HG02840 (cell line): ENCODE results near the gene DCPS.
"Not testable (repeated sequence)": the region's sequence is repeated elsewhere in the genome, so short reads cannot be mapped to it uniquely, and the experiment has no call there.

Experiments
- ATAC-seq: cut with Tn5 transposase; IDR thresholded peaks from one replicate; pipeline ENCODE4 v1.9.1; 2021; ENCODE audit warnings: mild to moderate bottlenecking, moderate library complexity, moderate number of reproducible peaks; ENCODE audit not compliant: unreplicated experiment, low FRiP score

DCPS gene

GRCh38 chr11:126378763-126379162 is 74.9 kb downstream of the DCPS start:
- ATAC-seq = no peak

DNA sequence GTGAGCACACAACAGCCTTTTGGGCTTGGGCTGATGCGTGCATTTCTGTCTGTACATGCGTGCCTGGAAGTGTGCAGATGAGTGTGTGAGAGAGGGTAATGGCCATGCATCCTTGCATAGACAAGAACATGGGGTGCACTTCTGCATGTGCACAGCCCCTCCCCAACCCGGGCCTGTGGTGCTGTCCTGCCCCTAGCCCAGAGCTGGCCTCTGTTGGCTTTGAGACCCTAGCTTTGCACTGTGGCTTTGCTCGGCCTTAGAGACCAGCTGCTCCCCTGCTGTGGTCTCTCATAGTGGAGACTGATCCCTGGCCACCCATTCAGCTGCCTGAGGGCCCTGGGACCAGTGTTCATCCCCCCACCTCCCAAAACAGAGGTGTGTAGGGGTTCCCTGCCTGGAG is 77.0 kb downstream of the DCPS start:
- ATAC-seq = no peak

DNA sequence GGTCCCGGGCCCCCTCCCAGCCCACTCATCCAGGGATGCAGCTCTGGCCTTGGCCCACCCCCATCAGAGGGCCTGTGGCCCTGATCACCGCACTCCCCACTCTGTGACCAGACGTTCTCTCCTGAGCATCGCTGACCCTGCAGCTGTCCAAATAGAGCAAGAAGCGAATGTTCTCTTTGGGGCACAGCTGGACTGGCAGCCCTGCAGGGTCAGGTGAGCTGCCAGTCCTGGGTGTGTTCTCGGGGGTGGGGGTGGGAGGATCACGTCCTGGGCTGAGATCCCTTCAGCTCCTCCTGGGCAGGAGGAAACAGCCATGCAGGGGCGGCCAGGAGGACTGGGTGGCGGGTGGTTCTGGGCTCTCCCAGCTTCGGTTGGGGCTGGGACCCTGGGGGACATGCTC is 78.1 kb downstream of the DCPS start:
- ATAC-seq = not testable (repeated sequence)

- not testable (repeated sequence) for ATAC-seq
Observed at GRCh38 chr11:126382641-126383040, 78.8 kb downstream of the DCPS start.

- ATAC-seq = no peak
Observed at GRCh38 chr11:126383339-126384335, 79.8 kb downstream of the DCPS start.

DNA sequence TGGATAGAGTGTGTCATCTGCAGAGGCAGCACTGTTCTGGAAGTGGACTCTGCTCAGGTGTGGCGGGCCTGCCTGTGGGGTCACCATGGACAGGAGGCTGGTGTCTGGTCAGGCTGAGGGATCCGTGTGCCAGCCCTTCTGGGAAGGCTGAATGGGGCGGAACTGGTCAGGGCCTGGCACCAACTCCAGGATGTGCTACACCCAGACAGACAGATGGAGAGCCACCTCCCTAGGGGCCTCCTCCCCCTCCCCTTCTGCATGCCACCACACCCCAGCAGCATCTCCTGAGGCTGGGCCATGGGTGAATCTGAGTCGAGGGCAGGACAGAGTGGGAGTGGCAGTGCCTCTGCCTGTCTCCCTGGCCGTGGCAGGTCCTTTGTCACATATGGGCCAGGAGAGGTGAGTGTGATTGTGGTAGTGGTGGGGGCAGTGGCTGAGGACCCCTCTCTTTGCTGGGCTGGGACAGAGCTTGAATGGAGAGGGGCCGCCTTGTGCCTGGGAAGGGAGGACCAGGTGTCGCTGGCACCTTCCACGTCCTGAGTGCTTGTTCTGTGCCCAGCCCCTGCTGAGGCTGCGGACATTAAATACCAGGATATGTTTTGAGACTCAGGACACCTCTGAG is 80.7 kb downstream of the DCPS start:
- no peak for ATAC-seq

DNA sequence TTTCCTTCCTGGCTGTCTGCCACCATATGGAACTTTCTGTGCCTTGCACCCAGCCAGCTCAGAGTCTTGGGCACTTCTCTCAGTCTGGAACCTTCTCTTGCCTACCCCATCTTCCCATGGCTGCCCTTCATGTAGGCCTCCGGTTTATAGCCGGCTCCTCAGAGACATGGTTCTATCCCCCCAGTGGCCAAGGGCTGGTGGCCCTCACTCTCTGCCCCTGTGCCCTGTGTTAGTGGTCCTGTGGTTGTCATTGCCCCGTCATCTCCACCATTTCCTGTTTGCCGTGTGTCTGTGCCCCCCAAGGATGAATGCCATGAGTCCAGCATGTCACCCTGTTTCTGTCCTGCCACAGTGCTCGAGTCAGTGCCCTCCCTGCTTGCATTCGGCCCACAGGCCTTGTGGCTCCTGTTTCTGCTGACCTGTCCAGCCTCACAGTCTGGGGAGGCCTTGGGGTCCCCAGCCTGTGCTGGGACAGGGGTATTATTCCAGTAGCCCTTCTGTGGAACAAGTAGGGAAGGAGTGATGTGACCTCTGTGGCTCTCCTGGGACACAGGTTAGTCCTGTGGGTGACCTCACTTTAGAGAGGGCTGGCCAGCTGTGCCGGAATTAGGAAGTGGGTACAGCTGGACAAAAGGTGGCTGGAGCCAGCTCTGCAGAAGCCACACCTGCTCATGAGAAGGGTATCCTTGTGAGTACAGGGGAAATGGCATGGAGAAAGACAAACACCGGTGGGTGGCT is 82.3 kb downstream of the DCPS start:
- ATAC-seq = no peak

DNA sequence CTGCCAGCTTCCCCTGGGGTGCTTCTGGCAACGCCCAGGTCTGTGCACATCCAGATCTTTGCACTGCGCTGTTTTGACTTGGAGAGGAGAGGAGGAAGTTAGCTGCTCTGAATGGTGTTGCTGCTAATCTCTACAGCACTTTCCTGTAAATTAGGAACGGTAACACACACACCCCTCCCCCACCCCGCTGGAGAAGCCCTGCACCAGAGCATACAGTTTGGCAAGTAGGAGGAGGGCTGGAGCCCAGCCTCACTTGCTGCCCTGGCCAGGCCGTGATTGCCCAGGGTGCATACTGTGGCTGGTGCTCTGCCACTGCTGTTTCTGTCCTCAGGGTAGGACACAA is 82.8 kb downstream of the DCPS start:
- not testable (repeated sequence) for ATAC-seq

GRCh38 chr11:126387857-126388256 is 84.0 kb downstream of the DCPS start:
- no peak for ATAC-seq

- ATAC-seq = no peak
Observed at GRCh38 chr11:126390272-126390867, 86.5 kb downstream of the DCPS start.

DNA sequence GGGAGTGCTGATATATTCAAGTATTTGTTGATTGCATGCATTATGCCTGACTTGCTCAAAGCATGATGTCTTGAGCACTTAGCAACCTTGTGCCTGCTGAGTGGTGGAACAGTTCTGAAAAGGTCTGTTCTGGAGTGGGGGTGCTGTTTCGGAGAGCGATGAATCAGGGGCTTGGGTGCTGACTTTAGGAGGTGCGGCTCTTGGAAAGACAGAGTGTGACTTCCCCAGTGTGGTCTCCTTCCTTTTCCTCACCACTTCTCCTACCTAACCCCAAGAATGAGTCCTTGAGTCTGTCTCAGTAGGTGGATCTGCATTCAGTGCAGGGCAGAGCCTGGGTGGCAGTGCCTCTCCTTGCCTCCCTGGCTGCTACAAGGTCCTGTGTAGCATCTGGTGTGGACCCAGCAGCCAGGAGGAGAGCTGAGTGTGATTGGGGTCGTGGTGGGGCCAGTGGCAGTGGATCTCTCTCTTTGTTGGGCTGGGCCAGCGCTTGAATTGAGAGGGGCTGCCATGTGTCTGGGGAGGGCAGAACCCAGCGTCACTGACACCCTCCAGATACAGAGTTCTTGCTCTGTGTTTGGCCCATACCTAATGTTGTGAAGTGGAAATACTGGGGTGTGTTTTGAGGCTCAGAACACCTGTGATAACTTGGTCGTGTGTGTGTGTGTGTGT is 87.6 kb downstream of the DCPS start:
- no peak for ATAC-seq

GRCh38 chr11:126391970-126392632 is 88.2 kb downstream of the DCPS start:
- no peak for ATAC-seq

DNA sequence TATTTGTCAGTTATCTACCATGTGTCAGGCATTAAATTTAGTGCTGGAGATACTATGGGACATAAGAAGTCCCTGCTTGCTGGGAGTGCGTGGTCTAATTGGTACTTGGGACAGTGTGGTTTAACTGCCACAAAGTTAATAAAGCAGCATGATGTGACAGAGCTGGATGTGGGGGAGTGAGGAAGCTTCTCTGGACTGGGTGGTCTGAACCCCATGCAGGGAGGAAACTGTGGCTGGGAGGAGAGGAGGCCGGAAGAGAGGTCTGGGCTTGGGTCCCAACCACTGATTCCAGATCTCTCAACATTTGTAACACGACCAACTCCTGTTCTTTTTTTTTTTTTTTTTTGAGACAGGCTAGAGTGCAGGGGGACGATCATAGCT is 88.8 kb downstream of the DCPS start:
- no peak for ATAC-seq

DNA sequence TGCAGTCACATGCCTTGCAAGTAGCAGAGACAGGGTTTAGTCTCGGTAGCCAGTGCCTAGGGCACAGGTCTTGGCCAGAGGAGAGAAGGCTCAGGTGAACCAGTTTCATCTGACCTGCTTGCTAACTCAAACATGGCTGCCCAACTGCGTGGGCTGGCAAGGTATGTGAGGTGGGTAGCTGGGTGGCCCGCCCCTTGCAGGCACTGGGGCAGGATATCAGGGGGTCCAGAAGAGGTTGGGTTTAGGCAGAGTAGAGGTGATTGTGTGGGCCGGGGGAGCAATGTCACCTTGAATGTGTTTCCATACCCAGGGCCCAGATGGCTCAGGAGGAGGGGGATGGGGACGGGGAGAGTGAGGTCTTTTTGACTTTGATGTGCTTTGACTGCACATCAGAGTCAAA is 89.3 kb downstream of the DCPS start:
- ATAC-seq = no peak

DNA sequence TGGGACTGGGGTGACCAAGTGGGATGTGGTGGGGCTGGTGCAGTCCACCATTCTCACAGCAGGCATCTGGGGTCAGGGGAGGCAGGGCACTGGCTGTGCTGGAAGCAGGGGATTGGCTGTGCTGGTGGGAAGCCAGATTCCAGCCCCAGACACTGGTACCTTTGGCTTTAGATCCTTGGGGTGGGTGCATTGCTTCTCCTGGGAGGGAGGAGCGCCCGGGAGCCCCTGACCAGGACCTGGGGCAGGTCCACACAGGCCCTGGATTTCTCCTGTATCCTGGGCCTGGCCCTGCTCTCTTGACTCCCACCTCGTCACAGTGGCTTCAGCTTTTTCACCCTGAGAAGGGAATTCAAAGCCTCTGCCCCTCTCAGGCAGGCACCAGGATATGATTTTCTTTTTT is 90.2 kb downstream of the DCPS start:
- no peak for ATAC-seq

DNA sequence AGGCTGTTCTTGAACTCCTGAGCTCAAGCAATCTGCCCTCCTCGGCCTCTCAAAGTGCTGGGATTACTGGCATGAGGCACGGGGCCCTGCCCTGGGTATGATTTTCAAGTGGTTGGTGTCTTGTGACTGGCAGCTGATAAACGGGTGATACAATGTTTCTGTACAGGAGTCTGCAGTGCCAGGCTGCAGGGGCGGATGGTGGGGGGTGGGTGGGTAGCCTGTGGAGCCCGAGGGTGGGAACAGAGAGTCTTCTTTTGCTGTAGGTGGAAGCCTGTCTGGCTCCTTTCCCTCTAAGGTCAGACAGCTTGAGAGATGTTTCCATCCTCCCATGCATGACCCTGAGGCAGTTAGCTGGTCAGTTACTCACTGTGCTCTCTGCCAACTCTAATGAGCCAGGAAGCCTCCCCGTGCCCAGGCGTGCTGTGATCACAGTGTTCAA is 90.8 kb downstream of the DCPS start:
- ATAC-seq = not testable (repeated sequence)
